Fibroblast of skin of left quadriceps (primary cell): ENCODE results near the gene MRPL20.
A peak's percentile ranks its signal among the peaks of the same experiment; 100 is the strongest.
"Not testable (repeated sequence)": the region's sequence is repeated elsewhere in the genome, so short reads cannot be mapped to it uniquely, and the experiment has no call there.

Experiments
- DNase-seq, 2 experiments: peaks; one replicate each; pipeline ENCODE4 v3.0.0-alpha.2; 2013; ENCODE audit warnings: low read depth in 2 of 2

Gene MRPL20

DNA sequence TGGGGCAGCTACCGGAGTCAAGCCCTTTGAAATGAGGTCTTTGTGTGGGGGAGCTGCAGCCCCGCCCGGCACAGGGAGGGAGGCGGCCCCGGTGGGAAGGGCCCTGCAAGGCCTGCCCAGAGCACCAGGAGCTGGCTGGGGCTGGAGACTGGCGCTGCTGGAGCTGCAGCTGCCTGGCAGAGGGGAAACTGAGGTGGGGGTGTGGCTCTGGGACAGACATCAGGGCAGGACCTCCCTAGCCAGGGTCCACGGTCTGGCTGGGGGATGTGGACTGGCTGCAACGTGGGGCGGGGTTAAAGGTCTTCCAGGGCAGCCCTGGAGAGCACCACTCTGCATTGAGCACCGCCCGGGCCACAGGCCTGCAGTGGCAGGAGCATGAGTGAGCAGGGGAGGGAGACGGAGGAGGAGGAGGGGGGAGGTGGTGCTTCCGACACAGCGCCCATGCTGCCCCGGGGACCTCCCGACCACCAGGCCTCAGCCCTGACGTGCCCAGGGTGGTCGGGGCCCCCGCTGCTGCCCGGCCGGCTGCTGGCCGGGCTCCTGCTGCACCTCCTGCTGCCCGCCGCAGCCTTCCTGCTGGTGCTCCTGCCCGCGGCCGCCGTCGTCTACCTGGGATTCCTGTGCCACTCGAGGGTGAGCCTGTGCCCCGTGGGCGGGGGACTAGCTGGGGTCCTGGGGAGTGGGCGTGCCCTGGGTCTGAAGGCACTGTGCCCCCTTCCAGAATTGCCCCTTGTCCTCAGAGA, 18.8 kb upstream of the MRPL20 start:
- DNase-seq, result no peak

DNA sequence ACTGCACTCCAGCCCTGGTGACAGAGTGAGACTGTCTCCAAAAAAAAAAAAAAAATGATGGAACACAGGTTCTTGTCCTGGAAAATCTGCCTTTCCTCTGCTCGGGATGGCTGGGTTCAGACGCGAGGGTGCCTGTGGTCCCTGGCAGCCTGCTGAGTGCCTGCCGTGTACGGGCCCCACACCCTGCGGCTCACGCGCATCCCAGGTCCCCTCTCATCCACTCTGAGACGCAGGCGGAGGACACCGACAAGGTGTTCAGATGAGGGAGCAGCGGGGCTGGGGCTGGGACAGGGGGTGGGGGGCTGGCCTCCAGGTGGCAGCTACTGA, 18.3 kb upstream of the MRPL20 start:
- no peak for DNase-seq

DNA sequence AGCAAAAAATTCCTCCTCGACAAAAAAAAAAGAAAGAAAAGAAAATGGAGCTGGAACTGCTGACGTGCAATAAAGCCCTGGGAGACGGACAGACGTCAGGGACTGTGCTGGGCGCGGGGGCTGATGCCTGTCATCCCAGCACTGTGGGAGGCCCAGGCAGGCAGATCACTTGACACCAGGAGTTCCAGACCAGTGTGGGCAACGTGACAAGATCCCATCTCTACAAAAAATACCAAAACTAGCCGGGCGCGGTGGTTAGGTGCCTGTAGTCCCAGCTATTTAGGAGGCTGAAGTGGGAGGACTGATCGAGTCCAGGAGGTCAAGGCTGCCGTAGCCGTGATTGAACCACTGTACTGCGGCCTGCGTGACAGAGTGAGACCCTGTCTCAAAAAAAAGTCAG, 17.6 kb upstream of the MRPL20 start:
- no peak for DNase-seq

DNA sequence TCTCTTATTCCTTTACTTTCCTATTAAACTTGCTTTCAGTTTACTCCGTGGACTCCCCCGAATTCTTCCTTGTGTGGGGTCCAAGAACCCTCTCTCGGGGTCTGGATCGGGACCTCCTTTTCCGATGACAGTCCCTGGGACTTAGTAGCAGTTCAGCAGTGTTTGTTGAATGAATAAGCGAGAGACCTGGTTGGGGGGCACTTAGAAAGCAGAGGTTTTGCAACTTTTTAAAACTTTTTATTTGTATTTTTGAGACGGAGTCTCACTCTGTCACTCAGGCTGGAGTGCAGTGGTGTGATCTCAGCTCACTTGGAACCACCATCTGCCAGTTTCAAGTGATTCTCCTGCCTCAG, 16.1 kb upstream of the MRPL20 start:
- DNase-seq, result no peak

DNA sequence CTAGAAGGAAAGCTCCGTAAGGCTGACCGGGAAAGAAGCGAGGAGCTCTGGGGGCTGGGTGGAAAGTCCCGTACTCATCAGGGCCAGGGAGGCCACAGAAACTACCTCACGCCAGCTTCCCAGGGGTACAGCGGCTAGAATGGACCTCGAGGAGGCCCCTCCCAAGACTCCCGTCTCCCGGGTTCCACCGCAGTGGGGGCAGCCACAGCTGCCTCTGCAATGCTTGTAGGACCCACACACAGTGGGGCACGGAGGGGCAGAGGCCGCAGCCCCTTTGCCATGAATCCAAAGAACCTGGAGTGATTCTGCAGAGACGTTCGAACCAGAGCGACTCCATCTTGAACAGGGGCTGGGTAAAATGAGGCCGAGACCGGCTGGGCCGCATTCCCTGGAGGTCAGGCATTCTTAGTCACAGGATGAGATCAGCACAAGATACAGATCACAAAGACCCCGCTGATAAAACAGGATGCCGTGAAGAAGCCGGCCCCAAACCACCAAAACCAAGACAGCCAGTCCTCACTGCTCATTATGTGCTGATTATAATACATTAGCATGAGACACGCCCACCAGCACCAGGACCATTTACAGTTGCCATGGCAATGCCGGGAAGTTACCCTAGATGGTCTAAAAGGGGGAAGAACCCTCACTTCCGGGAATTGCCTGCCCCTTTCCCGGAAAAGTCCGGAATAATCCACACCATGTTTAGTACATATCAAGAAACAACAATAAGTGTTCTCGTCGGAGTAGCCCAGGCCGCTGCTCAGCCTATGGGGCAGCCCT, 15.6 kb upstream of the MRPL20 start:
- DNase-seq, result peak; percentile 27 to 33

DNA sequence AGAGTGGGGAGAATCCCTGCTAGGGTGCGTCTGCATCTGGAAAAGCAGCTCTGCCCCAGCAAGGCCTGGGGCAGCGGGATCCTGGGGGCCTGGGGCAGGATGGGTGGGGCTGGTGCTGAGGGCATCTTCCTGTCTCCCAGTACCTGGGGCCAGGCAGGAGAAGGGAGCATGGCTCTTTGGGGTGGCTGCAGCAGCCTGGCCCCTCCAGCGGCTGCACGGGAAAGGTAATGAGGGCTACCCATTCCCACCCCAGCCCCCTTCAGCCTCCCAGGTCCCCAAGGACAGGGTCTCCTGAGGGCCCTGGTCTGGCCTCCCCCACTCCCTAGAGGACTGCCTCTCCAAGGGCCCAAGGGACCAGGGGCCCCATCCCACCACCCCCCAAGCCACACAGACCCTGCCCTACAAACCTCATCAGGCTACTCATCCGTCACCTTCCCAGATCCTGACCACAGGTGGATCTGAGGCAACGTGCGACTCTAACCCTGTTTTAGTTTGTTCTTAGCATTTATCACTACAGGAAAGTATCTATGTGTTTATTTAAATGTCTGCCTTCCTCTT, 14.9 kb upstream of the MRPL20 start:
- DNase-seq, result no peak

DNA sequence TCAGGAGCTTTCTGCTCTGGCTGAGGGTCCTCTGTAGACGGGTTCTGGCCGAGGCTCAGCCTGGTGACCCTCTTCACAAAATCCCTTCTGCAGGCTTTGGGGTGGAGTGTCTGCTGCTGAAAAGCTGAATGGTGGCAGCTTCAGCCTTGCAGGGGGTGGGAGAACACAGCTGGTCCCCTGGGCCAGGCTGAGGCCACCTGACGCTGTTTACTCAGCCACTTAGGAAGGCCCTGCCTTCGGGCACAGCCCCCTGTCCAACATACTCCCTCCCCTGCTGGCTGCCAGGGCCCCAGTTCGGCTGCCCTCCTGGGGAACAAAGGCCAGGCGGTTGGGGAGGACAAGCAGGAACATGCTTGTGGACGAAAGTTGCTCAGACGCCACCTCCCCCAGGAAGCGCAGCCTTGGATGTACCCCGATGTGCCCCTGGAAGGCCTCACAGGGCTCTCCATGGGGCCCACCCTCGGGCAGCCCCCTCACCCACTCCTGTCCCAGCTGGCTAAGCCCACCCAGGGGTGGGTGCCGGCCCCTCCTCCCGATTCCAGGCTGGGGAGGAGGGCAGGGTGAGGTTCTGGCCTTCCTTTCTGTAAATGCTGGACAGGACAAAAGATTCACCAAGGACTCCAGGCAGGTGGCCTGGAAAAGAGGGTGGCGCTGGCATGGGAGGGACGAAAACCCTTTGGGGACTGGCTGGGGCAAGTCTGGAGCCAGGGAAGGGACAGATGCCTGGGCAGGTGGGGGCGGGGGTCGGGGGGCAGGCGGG, 14.2 kb upstream of the MRPL20 start, which contains the start of gene ANKRD65:
Gene ANKRD65, minus strand, starts transcription at position 130 of the 760 bp plus-strand sequence. CDS start 271 bp downstream, outside the sequence.
- DNase-seq, result no peak

DNA sequence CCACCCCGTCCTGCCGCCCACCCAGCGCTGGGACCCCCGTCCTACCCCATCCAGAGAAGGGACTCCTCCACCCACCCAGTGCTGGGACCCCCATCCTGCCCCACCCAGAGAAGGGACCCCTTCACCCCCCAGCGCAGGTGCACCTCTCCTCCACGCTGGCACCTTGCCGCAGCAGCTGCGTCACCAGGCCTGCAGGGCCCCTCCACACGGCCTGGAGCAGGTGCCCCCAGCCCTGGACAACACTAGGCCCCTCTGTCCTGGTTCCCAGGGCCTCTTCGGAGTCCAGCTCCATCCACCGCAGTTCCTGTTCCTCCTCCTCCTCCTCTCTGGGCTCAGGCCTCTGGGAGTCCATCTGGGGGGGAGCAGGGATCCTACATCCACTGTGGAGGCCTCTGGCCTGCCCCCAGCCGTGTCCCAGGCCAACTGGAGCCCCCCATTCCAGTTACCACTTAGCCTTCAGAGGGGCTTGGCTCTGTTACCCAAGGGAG, 13.6 kb upstream of the MRPL20 start:
- DNase-seq, result no peak

DNA sequence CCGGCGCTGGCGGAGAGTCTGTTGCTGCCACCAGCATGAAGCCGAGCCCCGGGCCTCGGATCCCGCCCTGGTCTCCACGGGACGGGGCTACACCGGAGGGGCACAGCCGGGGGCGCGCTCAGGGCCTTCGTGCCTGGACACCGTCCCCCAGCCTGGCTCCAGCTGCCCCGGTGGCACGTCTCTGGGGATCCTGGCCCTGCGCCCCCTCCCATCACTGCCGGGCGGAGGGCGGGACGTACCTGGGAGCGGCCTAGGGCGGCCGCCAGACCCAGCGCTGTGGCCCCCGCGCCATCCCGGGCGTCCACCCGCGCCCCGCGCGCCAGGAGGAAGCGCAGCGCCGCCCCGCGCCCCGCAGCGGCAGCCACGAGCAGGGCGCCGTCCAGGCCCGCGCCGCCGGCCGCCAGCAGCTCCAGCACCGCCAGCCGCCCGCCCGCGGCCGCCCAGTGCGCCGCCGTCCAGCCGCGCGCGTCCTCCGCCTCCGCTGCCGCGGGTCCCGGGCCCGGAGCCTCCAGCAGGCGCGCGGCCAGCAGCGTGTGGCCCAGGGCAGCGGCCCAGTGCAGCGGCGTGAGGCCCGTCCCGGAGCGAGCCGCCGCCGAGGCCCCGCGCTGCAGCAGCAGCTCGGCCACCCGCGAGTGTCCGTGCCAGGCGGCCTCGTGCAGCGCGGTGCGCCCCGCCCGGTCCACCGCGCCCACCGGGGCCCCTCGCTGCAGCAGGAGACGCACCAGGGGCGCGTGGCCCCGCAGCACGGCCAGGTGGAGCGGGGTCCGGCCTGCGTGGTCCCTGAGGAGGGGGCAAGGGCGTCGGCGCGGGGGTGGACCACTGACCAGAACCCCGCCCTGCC, 12.9 kb upstream of the MRPL20 start:
- DNase-seq, result no peak

DNA sequence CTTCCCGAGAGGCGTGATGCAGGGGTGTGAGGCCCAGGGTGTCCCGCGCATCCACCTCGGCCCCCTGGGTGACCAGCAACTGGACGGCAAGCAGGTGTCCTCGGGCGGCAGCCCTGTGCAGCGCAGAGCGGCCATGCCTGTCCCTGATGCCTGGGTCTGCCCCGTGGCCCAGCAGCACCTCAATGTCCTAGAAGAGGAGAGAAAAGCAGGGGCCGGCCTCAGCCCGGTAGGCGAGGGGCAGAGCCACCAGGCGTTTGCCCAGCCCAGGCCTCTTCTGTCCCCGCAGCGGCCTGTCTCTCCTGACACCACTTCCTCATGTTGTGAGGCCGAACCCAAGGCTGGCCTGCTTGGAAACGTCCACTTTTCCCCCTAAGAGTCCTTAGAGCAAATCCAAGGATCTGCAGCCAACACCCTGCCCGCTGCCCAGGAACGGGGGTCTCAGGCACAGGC, 12.3 kb upstream of the MRPL20 start:
- no peak for DNase-seq

DNA sequence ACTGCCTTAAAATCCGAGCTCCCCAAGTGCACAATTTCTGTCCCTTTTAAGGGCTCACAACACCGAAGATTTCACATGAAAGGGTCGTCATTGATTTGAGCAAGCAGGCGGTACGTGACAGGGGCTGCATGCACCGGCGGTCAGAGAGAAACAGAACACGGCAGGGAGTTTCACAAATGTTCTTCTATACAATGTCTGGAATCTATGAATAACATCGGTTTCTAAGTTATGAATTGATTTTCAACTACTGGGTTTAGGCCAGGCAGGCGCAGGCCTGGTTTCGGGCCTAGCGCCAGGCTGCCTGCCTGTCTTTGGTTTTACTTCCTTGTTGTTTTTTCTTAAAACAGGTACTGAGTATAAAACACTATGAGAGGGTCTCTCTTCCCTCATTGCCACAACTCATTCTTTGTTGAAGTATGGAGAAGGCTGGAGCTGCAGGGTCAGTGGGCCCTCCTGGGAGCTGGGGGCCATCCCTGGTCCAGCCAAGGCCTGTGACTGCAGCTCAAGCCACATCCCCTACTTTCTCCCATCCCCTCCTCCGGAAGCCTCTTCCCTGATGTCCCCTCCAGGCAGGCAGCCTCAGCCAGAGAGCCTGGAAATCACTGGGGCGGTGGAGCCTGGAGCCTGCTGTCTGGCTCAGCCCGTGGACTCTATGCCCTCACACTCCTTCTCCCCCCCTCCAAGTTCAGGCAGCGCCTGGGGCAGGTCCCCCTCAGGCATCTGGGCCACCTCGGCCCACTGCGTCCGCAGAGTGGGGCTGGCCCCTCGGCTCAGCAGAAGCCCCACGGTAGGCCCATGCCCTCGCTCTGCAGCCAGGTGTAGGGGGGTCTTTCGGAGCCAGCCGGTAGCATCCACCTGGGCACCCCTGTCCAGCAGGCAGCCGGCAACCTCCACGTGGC, 11.6 kb upstream of the MRPL20 start:
- DNase-seq, result no peak

DNA sequence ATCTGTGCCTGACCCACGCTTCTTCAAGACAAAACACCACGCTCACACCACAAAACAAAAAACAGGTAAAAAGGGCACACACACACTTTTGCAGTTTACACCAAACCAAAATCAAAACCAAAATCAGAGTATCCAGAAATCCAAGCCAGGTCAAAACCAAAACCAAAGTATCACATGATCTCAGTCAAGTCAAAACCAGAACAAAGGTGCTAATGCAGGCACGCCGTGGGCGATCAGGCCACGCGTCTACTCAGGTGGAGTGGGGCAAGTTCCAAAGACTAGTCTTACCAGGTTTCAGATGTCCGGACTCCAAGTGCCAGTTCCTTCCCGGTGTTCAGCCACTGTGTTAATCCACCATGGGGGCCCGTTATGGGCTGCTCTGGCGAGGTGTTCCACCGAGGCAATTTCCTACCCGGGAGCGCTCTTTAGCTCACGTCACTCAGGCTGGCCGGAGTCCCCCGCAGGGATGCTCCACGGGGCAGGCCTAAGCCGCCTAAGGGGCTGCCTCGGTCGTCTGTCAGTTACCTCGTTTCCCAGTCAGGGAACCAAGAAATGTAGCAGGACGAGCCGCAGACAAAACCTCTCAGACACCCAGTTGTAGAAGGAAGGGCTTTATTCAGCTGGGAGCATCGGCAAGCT, 10.9 kb upstream of the MRPL20 start:
- not testable (repeated sequence) for DNase-seq

DNA sequence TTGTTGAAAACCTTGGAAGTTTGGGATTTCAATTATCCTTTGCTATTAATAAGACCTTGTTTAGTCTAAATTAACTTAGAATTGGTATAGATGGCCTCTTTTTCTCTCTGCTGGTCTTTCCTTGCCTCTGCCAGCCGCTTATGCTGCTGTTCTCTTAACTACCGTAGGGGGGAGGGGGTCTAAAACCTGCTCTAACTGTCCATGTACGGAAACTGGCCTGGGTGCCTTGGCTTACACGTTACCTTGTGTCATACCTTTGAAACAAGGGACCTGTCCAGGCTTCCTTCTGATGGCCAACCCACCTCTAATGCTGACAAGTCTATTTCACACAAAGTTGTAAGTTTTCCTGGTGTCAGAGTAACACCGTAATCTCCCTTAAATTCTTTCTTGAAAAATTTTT, 10.3 kb upstream of the MRPL20 start:
- not testable (repeated sequence) for DNase-seq

DNA sequence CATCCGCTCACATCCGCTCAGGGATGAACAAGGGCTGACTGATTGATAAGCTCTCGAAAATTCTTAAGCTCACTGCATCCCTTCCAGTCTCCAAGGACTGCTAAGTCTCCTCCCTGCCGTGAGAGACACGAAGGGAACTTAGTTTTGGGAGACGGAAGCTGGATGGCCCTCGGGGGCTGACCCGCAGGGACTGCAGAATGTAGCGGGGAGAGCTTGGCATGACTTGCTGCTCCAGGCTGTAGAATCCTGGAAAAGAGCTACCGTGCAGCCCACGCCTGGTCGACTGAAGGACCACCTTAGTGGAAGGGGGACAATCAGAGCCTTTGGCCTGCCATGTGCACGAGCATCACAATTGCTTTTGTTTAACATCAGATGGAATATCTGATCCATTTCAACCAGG, 8.7 kb upstream of the MRPL20 start:
- no peak for DNase-seq

DNA sequence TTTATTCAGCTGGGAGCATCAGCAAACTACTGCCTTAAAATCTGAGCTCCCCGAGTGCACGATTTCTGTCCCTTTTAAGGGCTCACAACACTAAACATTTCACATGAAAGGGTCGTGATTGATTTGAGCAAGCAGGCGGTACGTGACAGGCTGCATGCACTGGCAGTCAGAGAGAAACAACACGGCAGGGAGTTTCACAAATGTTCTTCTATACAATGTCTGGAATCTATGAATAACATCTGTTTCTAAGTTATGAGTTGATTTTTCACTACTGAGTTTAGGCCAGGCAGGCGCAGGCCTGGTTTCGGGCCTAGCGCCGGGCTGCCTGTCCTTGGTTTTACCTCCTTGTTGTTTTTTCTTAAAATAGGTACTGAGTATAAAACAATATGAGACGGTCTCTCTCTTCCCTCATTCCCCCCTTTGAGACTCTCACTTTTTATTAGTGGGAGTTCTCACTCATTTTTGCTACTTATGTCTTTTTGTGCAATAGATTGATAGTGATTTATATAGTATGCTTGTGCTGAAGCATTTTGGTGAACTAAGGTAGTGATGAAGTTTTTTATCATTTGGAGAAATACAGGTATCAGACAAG, 5.3 kb upstream of the MRPL20 start:
- DNase-seq, result not testable (repeated sequence)

DNA sequence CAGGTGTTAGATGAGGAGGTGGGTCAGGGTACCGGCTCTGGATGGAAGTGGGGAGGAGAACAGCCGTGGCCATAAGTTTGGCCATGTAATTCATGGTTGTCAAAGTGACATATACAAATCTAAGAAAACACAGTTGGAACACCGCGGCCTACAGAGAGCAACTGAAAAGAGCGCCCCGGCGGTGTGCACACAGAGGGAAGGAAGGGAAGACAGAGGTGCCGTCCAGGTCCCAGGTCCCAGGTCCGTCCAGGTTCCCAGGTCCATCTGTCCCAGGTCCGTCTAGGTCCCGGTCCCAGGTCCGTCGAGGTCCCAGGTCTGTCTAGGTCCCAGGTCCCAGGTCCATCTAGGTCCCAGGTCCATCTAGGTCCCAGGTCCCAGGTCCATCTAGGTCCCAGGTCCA, 4.5 kb upstream of the MRPL20 start:
- DNase-seq, result no peak

DNA sequence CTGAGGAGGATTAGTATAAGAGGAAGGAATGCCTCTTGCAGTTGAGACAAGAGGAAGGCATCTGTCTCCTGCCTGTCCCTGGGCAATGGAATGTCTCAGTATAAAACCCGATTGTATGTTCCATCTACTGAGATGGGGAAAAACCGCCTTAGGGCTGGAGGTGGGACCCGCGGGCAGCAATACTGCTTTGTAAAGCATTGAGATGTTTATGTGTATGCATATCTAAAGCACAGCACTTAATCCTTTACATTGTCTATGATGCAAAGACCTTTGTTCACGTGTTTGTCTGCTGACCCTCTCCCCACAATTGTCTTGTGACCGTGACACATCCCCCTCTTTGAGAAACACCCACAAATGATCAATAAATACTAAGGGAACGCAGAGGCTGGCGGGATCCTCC, 3.1 kb upstream of the MRPL20 start:
- DNase-seq, result not testable (repeated sequence)

DNA sequence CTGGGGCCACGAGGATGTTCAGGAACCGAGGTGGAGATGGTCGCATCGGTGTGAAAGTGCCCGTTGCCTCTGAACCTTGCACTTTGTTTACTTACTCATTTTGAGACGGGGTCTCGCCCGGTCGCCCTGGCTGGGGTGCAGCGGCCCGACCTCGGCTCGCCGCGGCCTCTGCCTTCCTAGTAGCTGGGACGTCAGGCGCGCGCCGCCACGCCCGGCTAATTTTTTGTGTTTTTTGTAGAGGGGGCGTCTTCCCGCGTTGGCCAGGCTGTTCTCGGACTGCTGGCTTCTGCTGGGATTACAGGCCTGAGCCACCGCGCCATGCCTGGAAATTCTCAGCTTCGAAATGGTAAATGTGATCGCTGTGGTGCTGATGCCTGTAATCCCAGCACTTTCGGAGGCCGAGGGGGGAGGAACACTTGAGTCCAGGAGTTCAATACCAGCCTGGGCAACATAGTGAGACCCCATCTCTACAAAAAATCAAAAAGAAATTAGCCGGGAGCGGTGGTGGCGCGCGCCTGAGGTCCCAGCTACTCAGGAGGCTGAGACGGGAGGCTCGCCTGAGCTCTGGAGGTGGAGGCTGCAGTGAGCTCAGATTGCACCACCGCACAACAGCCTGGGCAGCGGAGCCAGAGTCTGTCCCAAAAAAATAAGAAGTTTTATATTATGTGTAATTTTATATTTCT, 684 bp upstream of the MRPL20 start:
- no peak for DNase-seq
